Measurements from ENCODE around the gene CEP43. TPM values are rescaled to one million over a fixed set of nuclear protein-coding genes. Genes with fewer than 3 reads are reported as not detected.

Gene CEP43
- total RNA-seq, 1 experiment from 2014 or later, result 18.5 TPM

DNA sequence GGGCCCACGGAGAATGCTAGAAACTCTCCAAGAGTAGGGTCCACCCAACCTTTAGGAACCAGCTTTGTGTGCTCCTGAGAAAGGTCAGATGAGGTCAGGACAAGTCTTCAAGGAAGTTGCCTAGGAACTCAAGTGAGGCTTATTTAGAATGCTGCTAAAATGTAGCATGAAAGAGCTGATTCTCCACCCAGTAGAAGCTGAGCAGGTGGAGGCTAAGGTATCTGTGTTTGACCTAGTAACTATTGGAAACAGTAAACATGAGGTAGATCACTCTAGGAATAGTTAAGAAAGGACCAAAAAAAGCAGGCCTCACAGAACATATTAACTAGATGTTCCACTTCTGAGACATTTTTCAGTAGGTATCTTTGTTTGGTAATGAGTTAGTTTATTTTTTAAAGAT lies 13.9 kb downstream of the CEP43 start:
- Histone ChIP-seq H3K9me3 (ENCODE audit: low read length) (no peaks in the 10 kb centered on the region), H3K27ac (ENCODE audit: low read length) (no peak overlapping the region), H3K79me2 (ENCODE audit: low read length) (peaks cover 2% of the 10 kb centered on the region; the same call in 1 of the 2 replicates), H2AFZ (ENCODE audit: low read length) (no peak overlapping the region), H3K9ac (ENCODE audit: low read length) (no peak overlapping the region), H3K4me1 (ENCODE audit: low read length) (no peaks in the 10 kb centered on the region), H3K27me3 (ENCODE audit: low read length) (no peaks in the 10 kb centered on the region), H3K4me3 (ENCODE audit: low read length) (no peak overlapping the region), H3K9me2 (replicated peaks; ENCODE audit: insufficient read depth, low read length) (no peaks in the 10 kb centered on the region), H3K36me3 (ENCODE audit: insufficient read depth, low read length) (peaks cover 49% of the 10 kb centered on the region; the same call in 1 of the 2 replicates), H4K20me1 (ENCODE audit: insufficient read depth, low read depth, low read length) (no peaks in the 10 kb centered on the region), H3K4me2 (ENCODE audit: low read depth, low read length, poor library complexity, severe bottlenecking) (no peak overlapping the region)
- DNase-seq, result no peak

DNA sequence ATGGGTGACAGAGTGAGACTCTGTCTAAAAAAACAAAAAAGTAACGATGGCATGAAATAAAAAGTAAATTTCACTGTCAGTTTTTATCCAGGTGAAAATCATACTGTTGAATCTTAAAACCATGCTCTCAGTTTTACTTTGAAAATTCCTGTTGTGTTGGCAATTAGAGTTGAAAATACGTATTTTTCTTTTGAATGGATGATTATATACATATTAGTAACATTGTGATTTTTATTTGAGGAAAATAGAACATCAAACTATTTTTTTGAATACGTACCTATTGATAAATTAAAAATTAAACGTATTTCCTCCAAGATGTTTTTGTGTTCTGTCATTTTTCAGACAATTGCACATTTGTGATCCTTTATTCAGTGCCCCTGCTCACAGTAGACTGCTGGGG lies 14.7 kb downstream of the CEP43 start:
- Histone ChIP-seq H3K79me2 (ENCODE audit: low read length) (peaks cover 4% of the 10 kb centered on the region), H3K4me1 (ENCODE audit: low read length) (no peaks in the 10 kb centered on the region), H3K9ac (ENCODE audit: low read length) (no peak overlapping the region), H3K9me3 (ENCODE audit: low read length) (no peaks in the 10 kb centered on the region), H4K20me1 (ENCODE audit: insufficient read depth, low read depth, low read length) (no peaks in the 10 kb centered on the region), H3K36me3 (ENCODE audit: insufficient read depth, low read length) (peaks cover 48% of the 10 kb centered on the region; the same call in 1 of the 2 replicates), H3K4me3 (ENCODE audit: low read length) (no peak overlapping the region), H3K27me3 (ENCODE audit: low read length) (no peaks in the 10 kb centered on the region), H3K4me2 (ENCODE audit: low read depth, low read length, poor library complexity, severe bottlenecking) (no peak overlapping the region), H3K27ac (ENCODE audit: low read length) (no peak overlapping the region), H2AFZ (ENCODE audit: low read length) (no peak overlapping the region), H3K9me2 (replicated peaks; ENCODE audit: insufficient read depth, low read length) (no peaks in the 10 kb centered on the region)
- DNase-seq, result no peak

DNA sequence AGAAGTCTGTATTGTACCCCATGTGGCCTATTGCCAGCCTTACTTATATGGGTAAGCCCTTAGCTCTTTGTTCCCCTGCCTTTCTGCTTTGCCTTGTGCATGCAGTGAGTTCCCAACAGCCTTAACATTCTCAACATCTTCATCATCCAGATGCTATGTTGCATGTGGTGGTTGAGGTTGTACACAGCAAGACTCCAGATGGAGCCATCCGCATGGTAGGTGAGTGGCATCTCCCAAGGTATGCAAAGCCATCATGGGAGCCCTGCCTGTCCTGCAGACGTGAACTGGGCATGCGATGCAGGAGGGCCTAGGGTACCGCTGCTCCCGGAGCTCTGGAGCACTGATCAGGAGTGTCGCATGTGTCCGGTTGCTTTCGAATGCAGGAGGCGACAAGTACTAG lies 16.1 kb downstream of the CEP43 start:
- Histone ChIP-seq H3K4me3 (ENCODE audit: low read length) (no peak overlapping the region), H3K9me2 (replicated peaks; ENCODE audit: insufficient read depth, low read length) (no peaks in the 10 kb centered on the region), H3K27ac (ENCODE audit: low read length) (no peak overlapping the region), H2AFZ (ENCODE audit: low read length) (no peak overlapping the region), H3K4me1 (ENCODE audit: low read length) (no peaks in the 10 kb centered on the region), H3K27me3 (ENCODE audit: low read length) (no peaks in the 10 kb centered on the region), H3K9ac (ENCODE audit: low read length) (no peak overlapping the region), H3K36me3 (ENCODE audit: insufficient read depth, low read length) (peaks cover 45% of the 10 kb centered on the region; the same call in 1 of the 2 replicates), H4K20me1 (ENCODE audit: insufficient read depth, low read depth, low read length) (no peaks in the 10 kb centered on the region), H3K79me2 (ENCODE audit: low read length) (peaks cover 10% of the 10 kb centered on the region), H3K9me3 (ENCODE audit: low read length) (no peaks in the 10 kb centered on the region), H3K4me2 (ENCODE audit: low read depth, low read length, poor library complexity, severe bottlenecking) (no peak overlapping the region)
- no peak for DNase-seq

DNA sequence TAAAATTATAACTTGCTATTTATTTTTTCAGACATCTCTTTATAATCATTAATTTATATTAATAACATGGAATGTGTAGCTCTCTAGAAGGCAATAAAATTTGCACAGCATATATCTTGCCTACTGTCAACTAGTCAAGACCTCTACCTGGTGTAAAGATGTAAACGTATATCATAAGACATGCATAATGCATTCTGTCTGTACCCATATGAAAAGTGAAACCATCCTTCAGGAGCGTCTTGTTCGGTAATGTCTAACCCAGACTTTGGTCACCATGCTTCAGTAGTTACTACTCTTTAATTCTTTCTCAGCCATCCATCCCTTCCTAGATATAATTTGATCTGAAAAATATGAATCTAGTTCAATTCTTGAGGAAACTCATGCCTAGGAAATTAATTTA lies 21.0 kb downstream of the CEP43 start:
- no peaks in the 10 kb centered on the region for H3K9me2 ChIP-seq (replicated peaks; ENCODE audit: insufficient read depth, low read length)
- no peak overlapping the region for H3K9ac ChIP-seq (ENCODE audit: low read length)
- H4K20me1 ChIP-seq (ENCODE audit: insufficient read depth, low read depth, low read length), result no peaks in the 10 kb centered on the region
- DNase-seq, result no peak
- H3K4me1 ChIP-seq (ENCODE audit: low read length), result no peaks in the 10 kb centered on the region
- H3K27me3 ChIP-seq (ENCODE audit: low read length), result no peaks in the 10 kb centered on the region
- no peaks in the 10 kb centered on the region for H3K9me3 ChIP-seq (ENCODE audit: low read length)
- H2AFZ ChIP-seq (ENCODE audit: low read length), result no peak overlapping the region
- H3K4me2 ChIP-seq (ENCODE audit: low read depth, low read length, poor library complexity, severe bottlenecking), result no peak overlapping the region
- peaks cover 27% of the 10 kb centered on the region; the same call in 1 of the 2 replicates for H3K36me3 ChIP-seq (ENCODE audit: insufficient read depth, low read length)
- no peak overlapping the region for H3K4me3 ChIP-seq (ENCODE audit: low read length)
- peaks cover 10% of the 10 kb centered on the region for H3K79me2 ChIP-seq (ENCODE audit: low read length)
- no peak overlapping the region for H3K27ac ChIP-seq (ENCODE audit: low read length)

DNA sequence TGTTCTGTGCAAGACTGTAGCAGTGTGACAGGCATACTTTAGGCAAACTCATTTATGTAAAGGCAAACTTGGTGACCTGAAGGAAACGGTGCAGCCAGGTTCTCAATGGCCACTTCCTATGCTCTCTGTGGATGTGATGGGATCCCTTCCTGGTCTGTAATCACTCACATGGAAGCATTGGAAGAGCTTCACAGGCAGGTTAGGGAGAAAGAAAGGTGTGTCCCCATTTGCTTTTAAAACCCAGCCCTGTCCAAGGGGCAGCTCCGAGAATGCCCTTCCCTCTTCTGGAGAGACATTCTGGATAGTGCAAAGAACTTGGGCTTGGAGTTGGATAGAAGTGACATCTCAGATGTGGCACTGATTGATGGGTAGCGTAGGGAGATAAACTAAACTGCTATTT lies 28.1 kb downstream of the CEP43 start:
- H4K20me1 ChIP-seq (ENCODE audit: insufficient read depth, low read depth, low read length), result no peaks in the 10 kb centered on the region
- H3K9me2 ChIP-seq (replicated peaks; ENCODE audit: insufficient read depth, low read length), result no peaks in the 10 kb centered on the region
- no peak overlapping the region for H2AFZ ChIP-seq (ENCODE audit: low read length)
- no peaks in the 10 kb centered on the region for H3K27me3 ChIP-seq (ENCODE audit: low read length)
- no peak overlapping the region for H3K4me3 ChIP-seq (ENCODE audit: low read length)
- H3K36me3 ChIP-seq (ENCODE audit: insufficient read depth, low read length), result peaks cover 39% of the 10 kb centered on the region; the same call in 1 of the 2 replicates
- H3K9me3 ChIP-seq (ENCODE audit: low read length), result no peaks in the 10 kb centered on the region
- H3K27ac ChIP-seq (ENCODE audit: low read length), result no peak overlapping the region
- no peak overlapping the region for H3K9ac ChIP-seq (ENCODE audit: low read length)
- H3K4me1 ChIP-seq (ENCODE audit: low read length), result no peaks in the 10 kb centered on the region
- no peaks in the 10 kb centered on the region for H3K79me2 ChIP-seq (ENCODE audit: low read length)
- no peak overlapping the region for H3K4me2 ChIP-seq (ENCODE audit: low read depth, low read length, poor library complexity, severe bottlenecking)
- DNase-seq, result no peak

DNA sequence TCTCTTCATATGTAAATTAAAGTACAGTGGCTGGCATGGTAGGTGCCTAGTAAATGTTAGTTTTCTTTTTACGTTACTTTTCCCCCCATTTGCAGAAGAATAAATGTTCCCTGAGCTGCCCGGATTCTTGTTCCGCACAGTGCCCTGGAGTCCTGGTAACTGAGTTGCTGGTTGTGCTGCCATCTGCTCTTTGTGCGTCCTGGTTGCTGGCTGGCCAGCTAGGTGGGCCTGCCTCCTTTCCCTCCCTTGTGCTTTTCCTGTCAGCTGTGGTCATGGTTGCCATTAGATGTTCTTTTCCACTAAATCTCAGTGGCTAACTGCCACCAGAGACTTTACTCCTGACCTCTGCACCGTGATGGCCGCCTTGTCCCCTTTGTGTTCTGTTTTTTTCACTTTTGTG lies 28.6 kb downstream of the CEP43 start:
- Histone ChIP-seq H3K9ac (ENCODE audit: low read length) (no peak overlapping the region), H3K9me2 (replicated peaks; ENCODE audit: insufficient read depth, low read length) (no peaks in the 10 kb centered on the region), H3K9me3 (ENCODE audit: low read length) (no peaks in the 10 kb centered on the region), H3K36me3 (ENCODE audit: insufficient read depth, low read length) (peaks cover 39% of the 10 kb centered on the region; the same call in 1 of the 2 replicates), H3K4me1 (ENCODE audit: low read length) (no peaks in the 10 kb centered on the region), H3K4me3 (ENCODE audit: low read length) (no peak overlapping the region), H3K27me3 (ENCODE audit: low read length) (no peaks in the 10 kb centered on the region), H3K4me2 (ENCODE audit: low read depth, low read length, poor library complexity, severe bottlenecking) (no peak overlapping the region), H3K27ac (ENCODE audit: low read length) (no peak overlapping the region), H3K79me2 (ENCODE audit: low read length) (no peaks in the 10 kb centered on the region), H4K20me1 (ENCODE audit: insufficient read depth, low read depth, low read length) (no peaks in the 10 kb centered on the region), H2AFZ (ENCODE audit: low read length) (no peak overlapping the region)
- no peak for DNase-seq

DNA sequence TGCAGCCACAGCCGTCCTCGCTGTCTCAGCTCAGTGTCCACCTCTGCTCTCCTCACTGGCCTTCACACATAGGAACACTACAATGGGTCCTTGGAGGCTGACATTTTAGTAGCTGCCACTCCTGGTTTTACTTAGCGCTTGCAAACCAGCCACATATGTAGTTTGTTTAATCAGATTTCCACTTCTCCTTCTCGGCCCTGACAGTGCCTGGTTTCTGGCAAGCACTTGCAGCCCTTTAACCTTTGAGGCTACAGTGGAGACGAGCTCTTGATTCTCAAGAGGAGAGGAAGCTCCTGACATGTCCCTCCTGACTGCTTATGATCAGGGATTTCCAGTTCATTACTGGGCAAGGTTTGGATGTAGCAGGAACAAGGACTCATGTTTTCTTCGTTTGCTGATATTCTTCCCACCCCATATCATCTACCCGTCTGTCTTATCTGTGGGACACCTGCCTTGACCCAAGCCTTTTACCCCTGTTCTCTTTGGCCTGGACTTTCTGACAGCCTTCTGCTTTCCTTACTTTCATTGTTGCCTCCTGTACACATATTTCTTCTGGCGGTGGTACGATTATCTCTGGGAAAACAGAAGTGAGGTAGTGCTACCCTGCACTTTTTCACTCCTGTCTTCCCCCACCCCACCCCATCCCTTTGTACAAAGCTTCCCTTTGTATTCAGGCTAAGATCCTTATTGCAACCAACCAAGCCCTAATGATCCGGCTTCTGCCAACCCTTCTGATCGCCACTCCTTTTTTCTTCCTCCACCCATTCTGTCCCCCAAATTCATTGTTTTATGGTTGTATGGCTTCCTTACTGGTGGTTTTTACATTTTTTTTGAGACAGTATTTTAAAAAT lies 31.2 kb downstream of the CEP43 start:
- Histone ChIP-seq H4K20me1 (ENCODE audit: insufficient read depth, low read depth, low read length) (no peaks in the 10 kb centered on the region), H3K9ac (ENCODE audit: low read length) (no peak overlapping the region), H3K27me3 (ENCODE audit: low read length) (no peaks in the 10 kb centered on the region), H3K4me3 (ENCODE audit: low read length) (no peak overlapping the region), H3K4me2 (ENCODE audit: low read depth, low read length, poor library complexity, severe bottlenecking) (no peak overlapping the region), H3K9me3 (ENCODE audit: low read length) (no peaks in the 10 kb centered on the region), H3K4me1 (ENCODE audit: low read length) (no peaks in the 10 kb centered on the region), H3K9me2 (replicated peaks; ENCODE audit: insufficient read depth, low read length) (no peaks in the 10 kb centered on the region), H3K36me3 (ENCODE audit: insufficient read depth, low read length) (peaks cover 40% of the 10 kb centered on the region; the same call in 1 of the 2 replicates), H3K79me2 (ENCODE audit: low read length) (no peaks in the 10 kb centered on the region), H2AFZ (ENCODE audit: low read length) (no peak overlapping the region), H3K27ac (ENCODE audit: low read length) (no peak overlapping the region)
- DNase-seq, result no peak

DNA sequence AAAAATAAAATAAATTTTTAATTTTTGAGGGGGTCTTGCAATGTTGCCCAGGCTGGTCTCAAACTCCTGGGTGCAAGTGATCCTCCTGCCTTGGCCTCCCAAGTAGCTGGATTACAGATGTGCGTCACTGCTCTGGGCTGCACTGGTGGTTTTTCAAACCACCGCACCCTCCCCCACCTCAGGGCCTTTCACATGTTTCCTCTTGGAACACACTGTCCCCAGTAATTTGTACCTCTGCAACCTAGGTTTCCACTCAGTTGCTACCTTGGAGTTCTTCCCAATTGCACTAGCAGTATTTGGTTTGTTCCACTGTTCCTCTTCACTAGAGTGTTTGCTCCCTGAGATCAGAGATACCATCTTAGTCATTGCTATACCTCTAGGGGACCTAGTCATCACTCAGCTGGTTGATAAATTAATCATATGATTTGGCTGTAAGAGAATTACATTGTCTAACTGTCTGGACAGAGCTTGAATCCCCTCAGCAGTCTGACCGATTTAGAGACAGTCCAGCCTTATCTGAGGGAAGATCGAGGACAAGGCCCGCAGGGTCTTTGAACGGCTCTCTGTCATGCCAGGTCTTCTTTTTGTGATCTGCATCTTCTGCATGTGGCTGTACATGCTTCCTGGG lies 32.0 kb downstream of the CEP43 start:
- Histone ChIP-seq H3K79me2 (ENCODE audit: low read length) (no peaks in the 10 kb centered on the region), H4K20me1 (ENCODE audit: insufficient read depth, low read depth, low read length) (no peaks in the 10 kb centered on the region), H3K9ac (ENCODE audit: low read length) (no peak overlapping the region), H3K27ac (ENCODE audit: low read length) (no peak overlapping the region), H3K4me1 (ENCODE audit: low read length) (no peaks in the 10 kb centered on the region), H3K9me3 (ENCODE audit: low read length) (no peaks in the 10 kb centered on the region), H3K9me2 (replicated peaks; ENCODE audit: insufficient read depth, low read length) (no peaks in the 10 kb centered on the region), H3K4me3 (ENCODE audit: low read length) (no peak overlapping the region), H3K36me3 (ENCODE audit: insufficient read depth, low read length) (peaks cover 40% of the 10 kb centered on the region; the same call in 1 of the 2 replicates), H3K4me2 (ENCODE audit: low read depth, low read length, poor library complexity, severe bottlenecking) (no peak overlapping the region), H2AFZ (ENCODE audit: low read length) (no peak overlapping the region), H3K27me3 (ENCODE audit: low read length) (no peaks in the 10 kb centered on the region)
- no peak for DNase-seq
